22Rv1 (cell line): ENCODE measurements around the gene ATL3.

ENCODE experiments used
- CTCF ChIP-seq: fragments of 450-650 bp; IDR thresholded peaks from 2 replicates; pipeline ENCODE4 v1.5.1; 2017; ENCODE audit warnings: mild to moderate bottlenecking
- ZFX ChIP-seq: fragments of 450-650 bp; IDR thresholded peaks from 2 replicates; pipeline ENCODE4 v1.6.1; 2017; ENCODE audit warnings: antibody characterized with exemption, borderline replicate concordance

- no peak for TF ChIP-seq CTCF
- no peak for TF ChIP-seq ZFX
Measured at GRCh38 chr11:63670096-63670432, 1.1 kb downstream of the ATL3 start.
